Lung (tissue), 12 donors: ENCODE data around the gene ALPG. TPM values are rescaled to one million over a fixed set of nuclear protein-coding genes. Genes with fewer than 3 reads are reported as not detected.
"Not testable (repeated sequence)": the region's sequence is repeated elsewhere in the genome, so short reads cannot be mapped to it uniquely, and the experiment has no call there.

Experiments used
- ATAC-seq: fragments of 200-7000 bp; cut with Tn5 transposase; one replicate; pipeline ENCODE4 v1.9.1; 2020; ENCODE audit warnings: moderate number of reproducible peaks; ENCODE audit not compliant: insufficient read depth, low FRiP score
- DNase-seq, 3 donors: peaks; one replicate each; pipeline ENCODE4 v3.0.0-alpha.2; 2013 to 2017
- H3K27ac ChIP-seq, 2 donors: one replicate each; pipeline ENCODE4 v1.5.1; 2013; ENCODE audit warnings: mild to moderate bottlenecking in 2 of 2, moderate library complexity in 2 of 2, control low read depth in 1 of 2, inconsistent platforms in 1 of 2, low read depth in 1 of 2, low read length in 1 of 2
- H3K27me3 ChIP-seq, 3 donors: one replicate each; pipeline ENCODE4 v1.5.1; 2013; ENCODE audit warnings: low read length in 2 of 3; ENCODE audit not compliant: control insufficient read depth in 3 of 3, insufficient read depth in 3 of 3
- H3K36me3 ChIP-seq, 4 donors: one replicate each; pipeline ENCODE4 v1.5.1; 2013; ENCODE audit warnings: low read length in 4 of 4, mild to moderate bottlenecking in 1 of 4, moderate library complexity in 1 of 4; ENCODE audit not compliant: control insufficient read depth in 4 of 4, insufficient read depth in 4 of 4
- H3K4me1 ChIP-seq, 5 donors: one replicate each; pipeline ENCODE4 v1.5.1; 2013; ENCODE audit warnings: low read length in 5 of 5, mild to moderate bottlenecking in 2 of 5, moderate library complexity in 1 of 5; ENCODE audit not compliant: control insufficient read depth in 5 of 5, insufficient read depth in 5 of 5
- H3K4me3 ChIP-seq: one replicate; pipeline ENCODE4 v1.5.1; 2013; ENCODE audit warnings: mild to moderate bottlenecking, control low read depth, moderate library complexity
- H3K9ac ChIP-seq, 2 donors: one replicate each; pipeline ENCODE4 v1.5.1; 2013; ENCODE audit warnings: low read length in 2 of 2, control low read depth in 1 of 2; ENCODE audit not compliant: insufficient read depth in 1 of 2
- H3K9me3 ChIP-seq, 4 donors: one replicate each; pipeline ENCODE4 v1.5.1; 2013; ENCODE audit warnings: low read length in 3 of 4, mild to moderate bottlenecking in 1 of 4, moderate library complexity in 1 of 4; ENCODE audit not compliant: control insufficient read depth in 4 of 4, insufficient read depth in 3 of 4
- CTCF ChIP-seq: IDR thresholded peaks from 2 replicates; pipeline ENCODE4 v1.5.1; 2012; ENCODE audit warnings: mild to moderate bottlenecking; ENCODE audit errors: control extremely low read depth, extremely low read depth
- WGBS, 2 donors: extraction: QIAGEN DNeasy Blood & Tissue Kit; methylation state at CpG; one replicate each; pipeline ENCODE4 v1.1.7; 2013; 5-methylcytosine and 5-hydroxymethylcytosine counted together
- polyA plus RNA-seq, 2 donors: library from polyadenylated mRNA; stranded (reverse); fragments of 200-250 nt; gene quantifications; one replicate each; pipeline ENCODE4 v1.2.1, GENCODE V29; 2013
- total RNA-seq, 2 donors: library from RNA; depleted of rRNA in 1 of 2; stranded (reverse); fragments of >200 nt in 1 of 2; gene quantifications; one replicate each; pipeline ENCODE4 v1.2.1, GENCODE V29; 2014 to 2021
- donor health status: control.
- donor health status: control.
- donor health status: Bipolar disorder and iron deficiency.
- donor health status: healthy.
- donor health status: DM: yes; HTN: yes; CAD: no.

ALPG gene
- total and polyA plus RNA-seq, 4 donors = 0.14 to 1.2 (median 0.89) TPM

GRCh38 chr2:232369126-232369951, 37.3 kb upstream of the ALPG start:
- DNase-seq = no peak
- Histone ChIP-seq H3K36me3 (no peaks in the 10 kb centered on the region), H3K27ac (no peak overlapping the region), H3K4me1 (peaks cover 0 to 3% (median 0%) of the 10 kb centered on the region in 5 donors), H3K9me3 (peaks cover 0 to 2% (median 0%) of the 10 kb centered on the region in 4 donors), H3K4me3 (no peak overlapping the region), H3K27me3 (no peaks in the 10 kb centered on the region), H3K9ac (no peak overlapping the region)
- ATAC-seq = no peak
- WGBS, 2 donors = 75 to 85% methylated on average over 15 of the region's 15 CpGs
- TF ChIP-seq CTCF = no peak

DNA sequence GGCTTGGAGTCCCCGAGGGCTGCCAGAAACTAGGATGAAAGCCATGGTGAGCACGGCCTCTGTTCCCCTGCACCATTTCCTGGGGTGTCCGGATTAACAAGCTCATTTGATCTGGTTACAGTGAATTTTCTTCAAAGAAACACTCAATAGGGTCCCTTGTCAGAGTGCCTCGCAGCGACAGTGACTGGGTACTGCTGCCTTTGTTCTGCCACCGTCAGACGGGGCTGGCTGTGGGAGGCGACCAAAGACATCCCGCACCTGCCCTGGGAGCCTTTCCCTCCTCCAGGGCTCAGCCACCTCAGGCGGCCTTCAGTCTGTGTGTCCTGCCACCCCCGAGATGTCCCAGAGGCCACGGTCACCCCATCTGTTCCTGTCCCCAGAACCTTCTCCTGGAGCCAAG, 36.6 kb upstream of the ALPG start:
- DNase-seq, H3K36me3 ChIP-seq, H3K4me3 ChIP-seq, H3K4me1 ChIP-seq, H3K9ac ChIP-seq, H3K27ac ChIP-seq, H3K27me3 ChIP-seq, ATAC-seq, H3K9me3 ChIP-seq: not testable (repeated sequence)
- WGBS, 2 donors = 28 to 56% methylated on average over 8 to 10 of the region's 12 CpGs

DNA sequence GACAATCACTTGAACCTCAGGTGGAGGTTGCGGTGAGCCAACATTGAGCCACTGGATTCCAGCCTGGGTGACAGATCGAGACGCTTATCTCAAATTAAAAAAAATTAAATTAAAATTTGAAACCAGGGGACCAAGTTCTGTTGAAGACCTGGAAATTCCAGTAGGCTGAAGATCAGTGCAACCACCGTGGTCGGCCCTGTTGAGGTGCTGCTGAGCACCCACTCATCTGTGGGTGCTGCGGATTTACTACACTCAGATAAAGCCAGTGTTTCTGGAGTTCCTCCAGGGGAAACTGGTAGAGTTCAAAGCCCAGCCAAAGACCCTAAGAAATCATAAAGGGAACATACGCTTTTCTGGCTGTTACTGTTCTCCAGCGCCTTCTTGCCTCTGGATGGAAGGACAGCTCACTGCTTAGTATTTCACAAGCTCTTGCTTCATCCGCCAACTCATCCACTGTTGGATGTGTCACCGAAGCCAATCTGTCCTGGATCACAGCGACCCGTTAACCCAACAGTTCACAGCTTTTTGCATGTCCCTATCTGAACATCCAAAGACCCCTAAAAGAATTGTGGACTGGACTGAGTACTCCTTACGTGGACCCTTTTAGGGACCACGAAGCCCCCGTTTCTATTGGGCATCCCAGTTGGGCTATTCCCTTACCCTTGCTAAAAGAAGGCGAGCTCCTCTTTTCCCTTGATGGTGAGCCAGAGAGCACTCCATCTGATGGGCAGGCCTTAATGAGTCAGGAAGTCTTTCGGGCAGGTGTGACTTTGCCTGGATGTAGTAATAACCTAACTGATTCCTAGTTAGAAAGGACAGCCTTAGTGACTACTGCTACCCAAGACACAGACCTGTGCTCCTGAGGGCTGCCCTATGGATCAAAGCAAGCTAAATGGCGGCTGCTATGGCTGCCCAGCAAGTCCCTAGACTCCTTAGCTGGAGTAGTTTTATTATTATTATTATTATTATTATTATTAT, 34.1 kb upstream of the ALPG start:
- ATAC-seq = no peak
- no peak for DNase-seq
- no peak for TF ChIP-seq CTCF
- H3K4me3 ChIP-seq = no peak overlapping the region
- no peaks in the 10 kb centered on the region for H3K36me3 ChIP-seq
- H3K9ac ChIP-seq = no peak overlapping the region
- no peaks in the 10 kb centered on the region for H3K27me3 ChIP-seq
- 83 to 90% methylated on average over 18 of the region's 18 CpGs for WGBS, 2 donors
- H3K9me3 ChIP-seq = peaks cover 0 to 2% (median 0%) of the 10 kb centered on the region in 4 donors
- no peaks in the 10 kb centered on the region for H3K4me1 ChIP-seq
- no peak overlapping the region for H3K27ac ChIP-seq

DNA sequence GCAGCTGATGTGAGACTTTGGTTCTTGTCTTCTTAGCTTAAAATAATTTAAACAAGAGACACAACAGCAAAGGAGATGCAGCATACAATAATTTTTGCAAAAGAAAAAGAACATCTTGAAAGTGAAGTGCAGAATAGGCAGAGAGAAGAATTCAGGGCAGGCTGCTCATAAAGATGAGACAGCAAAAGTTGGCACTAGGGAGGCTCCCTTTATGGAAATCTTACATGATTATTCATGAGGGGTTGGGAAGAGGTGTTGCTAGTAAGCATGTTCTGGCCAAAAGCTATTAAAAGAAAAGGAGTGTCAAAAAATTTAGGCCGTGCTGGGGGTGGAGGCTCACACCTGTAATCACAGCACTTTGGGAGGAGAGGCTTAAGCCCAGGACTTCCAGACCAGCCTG, 32.3 kb upstream of the ALPG start:
- no peak for DNase-seq
- no peaks in the 10 kb centered on the region for H3K27me3 ChIP-seq
- H3K27ac ChIP-seq = no peak overlapping the region
- 82 to 100% methylated on average over 1 of the region's 1 CpG for WGBS, 2 donors
- no peaks in the 10 kb centered on the region for H3K9me3 ChIP-seq
- no peak overlapping the region for H3K9ac ChIP-seq
- H3K36me3 ChIP-seq = no peaks in the 10 kb centered on the region
- no peaks in the 10 kb centered on the region for H3K4me1 ChIP-seq
- no peak for TF ChIP-seq CTCF
- ATAC-seq = no peak
- H3K4me3 ChIP-seq = no peak overlapping the region
